H4 (cell line): ENCODE results near the gene FNDC3B. TPM values are rescaled to one million over a fixed set of nuclear protein-coding genes. Genes with fewer than 3 reads are reported as not detected.
"Not testable (repeated sequence)": the region's sequence is repeated elsewhere in the genome, so short reads cannot be mapped to it uniquely, and the experiment has no call there.

Source experiments
- DNase-seq: peaks from one replicate; pipeline ENCODE4 v3.0.0-alpha.2; 2015; ENCODE audit warnings: low spot score
- total RNA-seq: library from RNA; depleted of rRNA; stranded (reverse); fragments of >200 nt; shearing (Covaris generic); gene quantifications from 2 replicates; pipeline ENCODE4 v1.2.3, GENCODE V29; 2014

Gene FNDC3B
- total RNA-seq, 1 experiment from 2014 or later = 65.8 TPM

- DNase-seq = no peak
Measured at GRCh38 chr3:172365028-172365567, 325.7 kb downstream of the FNDC3B start.

GRCh38 chr3:172367205-172368105 is 328.1 kb downstream of the FNDC3B start:
- DNase-seq = peak; percentile 31

DNA sequence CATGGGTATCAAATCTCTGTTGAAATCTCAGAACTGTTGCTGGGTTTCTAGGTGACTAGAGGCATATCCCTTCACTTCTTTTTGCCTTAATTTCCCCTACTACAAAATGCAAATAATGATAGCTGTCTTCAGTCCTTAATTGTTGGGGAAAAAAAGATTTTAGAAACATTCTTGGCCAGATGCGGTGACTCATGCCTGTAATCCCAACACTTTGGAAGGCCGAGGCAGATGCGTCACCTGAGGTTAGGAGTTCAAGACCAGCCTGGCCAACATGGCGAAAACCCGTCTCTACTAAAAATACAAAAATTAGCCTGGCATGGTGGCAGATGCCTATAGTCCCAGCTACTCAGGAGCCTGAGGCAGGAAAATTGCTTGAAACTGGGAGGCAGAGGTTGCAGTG is 329.2 kb downstream of the FNDC3B start:
- DNase-seq = not testable (repeated sequence)

GRCh38 chr3:172369590-172370259 is 330.3 kb downstream of the FNDC3B start:
- DNase-seq = no peak

DNA sequence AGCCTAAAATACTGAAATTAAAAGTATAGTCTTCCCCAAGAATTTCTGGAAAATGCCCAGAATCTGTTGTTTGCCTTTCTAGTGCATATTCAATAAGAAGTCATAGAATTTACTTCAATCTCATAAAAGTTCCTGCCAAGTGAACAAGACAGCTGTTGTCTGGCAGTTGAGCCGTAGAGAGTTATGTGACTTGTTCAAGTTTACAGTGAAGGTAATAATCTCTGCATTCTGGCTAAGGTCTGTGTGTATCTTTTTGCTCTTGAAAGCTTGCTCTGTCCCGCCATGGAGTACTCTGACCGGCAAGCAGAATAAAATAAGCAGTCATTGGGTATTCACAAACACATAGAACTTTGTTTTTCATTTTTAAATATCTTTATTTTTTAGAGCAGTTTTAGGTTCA is 331.0 kb downstream of the FNDC3B start:
- no peak for DNase-seq

DNA sequence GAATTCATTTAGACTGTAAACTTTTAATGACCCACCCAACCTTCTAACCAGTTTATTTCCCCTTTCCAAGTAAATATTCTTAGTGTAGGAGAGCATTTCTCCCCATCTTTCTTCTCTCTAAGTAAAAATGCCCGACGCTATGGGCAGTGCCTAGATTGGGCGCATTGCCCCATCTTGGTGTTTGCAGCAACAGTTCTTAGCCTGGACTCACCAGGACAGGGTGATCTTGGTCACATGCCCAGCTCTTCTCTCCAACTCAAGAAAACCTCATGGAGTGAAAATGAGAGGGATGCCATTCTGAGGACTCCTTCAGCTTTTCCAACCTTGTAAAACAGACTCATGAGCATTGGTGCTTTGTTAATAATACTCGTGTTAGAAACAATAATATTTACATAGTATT is 332.2 kb downstream of the FNDC3B start:
- DNase-seq = no peak

DNA sequence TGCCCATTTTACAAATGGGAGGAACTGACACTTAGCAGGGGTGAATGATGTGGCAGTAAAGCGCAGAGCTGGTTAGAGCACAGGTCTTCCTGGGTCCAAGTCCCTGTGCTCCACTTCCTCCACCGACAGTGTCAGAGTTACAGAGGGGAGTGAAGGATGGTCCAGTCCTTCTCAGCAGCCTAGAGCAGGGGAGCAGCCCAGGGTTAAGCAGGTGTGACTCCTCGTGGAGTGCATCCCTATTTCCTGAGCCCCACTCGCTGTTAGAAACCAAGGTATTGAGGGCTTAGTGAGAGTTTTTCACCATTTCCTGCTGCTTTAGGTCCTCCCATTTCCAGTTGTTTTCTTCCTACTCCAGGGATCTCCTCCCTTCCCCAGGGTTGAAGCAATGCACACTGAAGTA is 333.5 kb downstream of the FNDC3B start:
- DNase-seq = no peak

- DNase-seq = no peak
Measured at GRCh38 chr3:172373912-172374311, 334.5 kb downstream of the FNDC3B start.

DNA sequence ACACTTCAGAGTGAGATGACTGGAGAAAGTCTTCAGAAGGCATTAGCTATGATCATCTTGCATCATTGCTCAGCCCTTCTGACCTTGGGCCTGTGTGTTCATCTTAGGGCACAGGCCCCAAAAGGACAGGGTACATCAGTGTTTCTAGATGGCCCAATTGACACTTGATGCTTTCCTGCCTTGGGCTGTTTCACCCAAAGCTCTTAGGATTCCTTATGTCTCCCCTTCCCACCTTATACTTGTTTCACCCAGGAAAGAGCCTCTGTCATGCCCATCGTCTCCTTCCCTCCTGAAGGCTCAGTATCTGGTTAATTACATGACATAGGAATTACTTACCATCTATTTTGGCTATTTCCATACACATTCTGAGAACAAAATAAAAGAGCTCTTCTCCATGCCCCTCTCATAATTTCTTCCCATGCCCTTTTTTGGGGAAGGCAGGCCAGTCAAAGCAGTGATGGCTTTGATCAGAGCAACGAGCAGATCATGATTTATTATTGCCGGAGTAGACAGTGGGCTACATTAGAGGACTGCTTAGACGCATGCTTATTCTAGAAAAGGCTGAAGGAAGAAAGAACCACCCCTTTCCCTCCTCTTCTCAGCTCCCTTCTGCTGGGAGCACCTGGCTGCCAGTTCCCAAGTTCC is 335.9 kb downstream of the FNDC3B start:
- no peak for DNase-seq

DNA sequence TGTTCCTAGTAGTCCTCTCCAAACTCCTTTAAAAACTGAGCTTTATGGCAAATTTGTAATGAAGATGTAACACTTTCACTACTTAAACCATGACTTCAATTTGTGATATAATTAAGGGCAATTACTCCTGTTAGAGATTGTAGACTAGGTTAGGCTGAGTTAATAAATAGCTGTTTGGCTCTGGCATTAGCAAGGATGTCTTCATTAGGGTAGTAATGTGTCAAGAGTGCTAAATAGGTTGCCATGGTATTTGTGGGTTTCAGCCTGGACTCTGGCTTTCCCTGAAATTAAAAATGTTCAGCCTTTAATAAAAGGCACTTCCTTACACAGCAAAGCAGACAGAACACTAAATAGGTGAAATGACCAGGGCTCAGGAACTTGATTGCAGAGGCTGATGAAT is 337.0 kb downstream of the FNDC3B start:
- DNase-seq = no peak

- DNase-seq = no peak
Measured at GRCh38 chr3:172376881-172377280, 337.5 kb downstream of the FNDC3B start.

DNA sequence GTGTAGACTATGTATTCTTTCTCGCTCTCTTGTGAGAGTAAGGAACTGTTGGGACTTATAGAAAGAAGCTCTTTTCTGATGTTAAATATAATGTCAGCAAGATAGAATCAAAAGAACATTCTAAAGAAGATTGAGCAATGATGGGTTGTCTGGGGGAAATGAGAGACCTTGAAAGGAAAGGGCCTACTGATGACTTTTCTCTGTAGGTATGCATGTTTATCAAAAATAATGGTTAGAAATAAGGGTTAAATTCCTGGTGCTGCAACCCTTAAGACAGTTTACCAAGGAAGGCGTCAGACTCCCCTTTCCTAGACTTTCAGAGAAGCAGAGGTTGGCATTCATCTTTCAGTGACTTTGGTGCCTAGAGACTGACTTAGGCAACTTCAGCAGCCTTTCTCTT is 339.1 kb downstream of the FNDC3B start:
- no peak for DNase-seq

- DNase-seq = no peak
Measured at GRCh38 chr3:172379372-172379771, 340.0 kb downstream of the FNDC3B start.

GRCh38 chr3:172380632-172381031 is 341.3 kb downstream of the FNDC3B start:
- no peak for DNase-seq

- no peak for DNase-seq
Measured at GRCh38 chr3:172383306-172383796, 344.0 kb downstream of the FNDC3B start.

GRCh38 chr3:172384836-172385235 is 345.5 kb downstream of the FNDC3B start:
- no peak for DNase-seq

- no peak for DNase-seq
Measured at GRCh38 chr3:172387728-172388127, 348.4 kb downstream of the FNDC3B start.

- DNase-seq = no peak
Measured at GRCh38 chr3:172388412-172389078, 349.2 kb downstream of the FNDC3B start.

- DNase-seq = no peak
Measured at GRCh38 chr3:172390792-172391191, 351.4 kb downstream of the FNDC3B start.

- no peak for DNase-seq
Measured at GRCh38 chr3:172391592-172392302, 352.4 kb downstream of the FNDC3B start.

DNA sequence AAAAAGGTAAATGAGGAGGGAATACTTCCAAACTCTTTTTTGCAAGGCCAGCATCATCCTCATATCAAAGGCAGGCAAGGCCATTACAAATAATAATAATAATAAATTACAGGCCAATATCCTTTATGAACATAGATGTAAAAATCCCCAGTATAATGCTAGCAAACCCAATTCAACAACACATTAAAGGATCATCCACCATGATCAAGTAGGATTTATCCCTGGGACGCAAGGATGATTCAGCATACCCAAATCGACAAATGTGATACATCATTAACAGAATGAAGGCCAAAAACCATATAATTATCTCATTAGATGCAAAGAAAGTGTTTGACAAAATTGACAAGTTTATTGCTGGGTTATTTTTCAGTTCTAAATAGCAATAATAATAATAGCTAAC is 355.3 kb downstream of the FNDC3B start:
- DNase-seq = no peak
